ENCODE results near the gene KCNA4.
"Not testable (repeated sequence)": the region's sequence is repeated elsewhere in the genome, so short reads cannot be mapped to it uniquely, and the experiment has no call there.

The KCNA4 gene

GRCh38 chr11:30017445-30017895 lies 640 bp upstream of the KCNA4 start:
- Mint-ChIP-seq H3K36me3 (ENCODE audit: low read depth) (no peaks in the 10 kb centered on the region), H3K27ac (no peak overlapping the region), H3K4me1 (ENCODE audit: low read depth) (no peaks in the 10 kb centered on the region), H3K27me3 (ENCODE audit: low read depth) (peaks cover 33% of the 10 kb centered on the region), H3K9me3 (no peaks in the 10 kb centered on the region), H3K4me3 (no peak overlapping the region)

- no peak overlapping the region for H3K4me3 Mint-ChIP-seq
- no peaks in the 10 kb centered on the region for H3K4me1 Mint-ChIP-seq (ENCODE audit: low read depth)
- no peaks in the 10 kb centered on the region for H3K36me3 Mint-ChIP-seq (ENCODE audit: low read depth)
- H3K9me3 Mint-ChIP-seq: no peaks in the 10 kb centered on the region
- no peak overlapping the region for H3K27ac Mint-ChIP-seq
- peaks cover 30% of the 10 kb centered on the region for H3K27me3 Mint-ChIP-seq (ENCODE audit: low read depth)
Measured at GRCh38 chr11:30015725-30016412, 961 bp downstream of the KCNA4 start.

GRCh38 chr11:30012346-30012745 lies 4.5 kb downstream of the KCNA4 start:
- H3K27ac Mint-ChIP-seq: no peak overlapping the region
- H3K36me3 Mint-ChIP-seq (ENCODE audit: low read depth): no peaks in the 10 kb centered on the region
- H3K4me1 Mint-ChIP-seq (ENCODE audit: low read depth): no peaks in the 10 kb centered on the region
- no peak overlapping the region for H3K4me3 Mint-ChIP-seq
- H3K9me3 Mint-ChIP-seq: no peaks in the 10 kb centered on the region
- H3K27me3 Mint-ChIP-seq (ENCODE audit: low read depth): peaks cover under 1% of the 10 kb centered on the region

GRCh38 chr11:30009060-30009459 lies 7.8 kb downstream of the KCNA4 start:
- H3K36me3 Mint-ChIP-seq (ENCODE audit: low read depth): no peaks in the 10 kb centered on the region
- H3K27ac Mint-ChIP-seq: no peak overlapping the region
- H3K4me1 Mint-ChIP-seq (ENCODE audit: low read depth): no peaks in the 10 kb centered on the region
- H3K27me3 Mint-ChIP-seq (ENCODE audit: low read depth): no peaks in the 10 kb centered on the region
- H3K9me3 Mint-ChIP-seq: no peaks in the 10 kb centered on the region
- H3K4me3 Mint-ChIP-seq: no peak overlapping the region

GRCh38 chr11:30006876-30007275 lies 10.0 kb downstream of the KCNA4 start:
- H3K27ac Mint-ChIP-seq: no peak overlapping the region
- H3K27me3 Mint-ChIP-seq (ENCODE audit: low read depth): no peaks in the 10 kb centered on the region
- H3K4me3 Mint-ChIP-seq: no peak overlapping the region
- H3K36me3 Mint-ChIP-seq (ENCODE audit: low read depth): no peaks in the 10 kb centered on the region
- no peaks in the 10 kb centered on the region for H3K9me3 Mint-ChIP-seq
- H3K4me1 Mint-ChIP-seq (ENCODE audit: low read depth): no peaks in the 10 kb centered on the region

- Mint-ChIP-seq H3K27me3 (ENCODE audit: low read depth) (no peaks in the 10 kb centered on the region), H3K36me3 (ENCODE audit: low read depth) (no peaks in the 10 kb centered on the region), H3K27ac (no peak overlapping the region), H3K4me1 (ENCODE audit: low read depth) (no peaks in the 10 kb centered on the region), H3K4me3 (no peak overlapping the region), H3K9me3 (peaks cover 3% of the 10 kb centered on the region)
Measured at GRCh38 chr11:30002157-30002785, 14.6 kb downstream of the KCNA4 start.

- Mint-ChIP-seq H3K27ac (no peak overlapping the region), H3K36me3 (ENCODE audit: low read depth) (no peaks in the 10 kb centered on the region), H3K4me1 (ENCODE audit: low read depth) (no peaks in the 10 kb centered on the region), H3K9me3 (peaks cover 3% of the 10 kb centered on the region), H3K4me3 (no peak overlapping the region), H3K27me3 (ENCODE audit: low read depth) (no peaks in the 10 kb centered on the region)
Measured at GRCh38 chr11:30000986-30001750, 15.7 kb downstream of the KCNA4 start.

GRCh38 chr11:29996016-29996415 lies 20.8 kb downstream of the KCNA4 start:
- Mint-ChIP-seq H3K27ac (no peak overlapping the region), H3K36me3 (ENCODE audit: low read depth) (no peaks in the 10 kb centered on the region), H3K4me3 (no peak overlapping the region), H3K9me3 (peaks cover 3% of the 10 kb centered on the region), H3K27me3 (ENCODE audit: low read depth) (no peaks in the 10 kb centered on the region), H3K4me1 (ENCODE audit: low read depth) (no peaks in the 10 kb centered on the region)

GRCh38 chr11:29989174-29989970 lies 27.5 kb downstream of the KCNA4 start:
- Mint-ChIP-seq H3K4me3 (no peak overlapping the region), H3K27ac (no peak overlapping the region), H3K9me3 (no peaks in the 10 kb centered on the region), H3K4me1 (ENCODE audit: low read depth) (no peaks in the 10 kb centered on the region), H3K27me3 (ENCODE audit: low read depth) (no peaks in the 10 kb centered on the region), H3K36me3 (ENCODE audit: low read depth) (no peaks in the 10 kb centered on the region)

GRCh38 chr11:29985248-29985647 lies 31.6 kb downstream of the KCNA4 start:
- Mint-ChIP-seq H3K27me3 (ENCODE audit: low read depth) (no peaks in the 10 kb centered on the region), H3K27ac (no peak overlapping the region), H3K36me3 (ENCODE audit: low read depth) (no peaks in the 10 kb centered on the region), H3K4me3 (no peak overlapping the region), H3K4me1 (ENCODE audit: low read depth) (no peaks in the 10 kb centered on the region), H3K9me3 (no peaks in the 10 kb centered on the region)

GRCh38 chr11:29984544-29984943 lies 32.3 kb downstream of the KCNA4 start:
- Mint-ChIP-seq H3K36me3 (ENCODE audit: low read depth) (no peaks in the 10 kb centered on the region), H3K4me1 (ENCODE audit: low read depth) (no peaks in the 10 kb centered on the region), H3K27ac (no peak overlapping the region), H3K4me3 (no peak overlapping the region), H3K27me3 (ENCODE audit: low read depth) (no peaks in the 10 kb centered on the region), H3K9me3 (no peaks in the 10 kb centered on the region)

GRCh38 chr11:29978549-29978948 lies 38.3 kb downstream of the KCNA4 start:
- Mint-ChIP-seq H3K4me1 (ENCODE audit: low read depth) (no peaks in the 10 kb centered on the region), H3K4me3 (no peak overlapping the region), H3K27ac (no peak overlapping the region), H3K36me3 (ENCODE audit: low read depth) (no peaks in the 10 kb centered on the region), H3K27me3 (ENCODE audit: low read depth) (no peaks in the 10 kb centered on the region), H3K9me3 (peaks cover 25% of the 10 kb centered on the region)

- H3K27ac Mint-ChIP-seq; H3K27me3 Mint-ChIP-seq (ENCODE audit: low read depth); H3K4me3 Mint-ChIP-seq; H3K36me3 Mint-ChIP-seq (ENCODE audit: low read depth); H3K4me1 Mint-ChIP-seq (ENCODE audit: low read depth): not testable (repeated sequence)
- peaks cover 25% of the 10 kb centered on the region for H3K9me3 Mint-ChIP-seq
Measured at GRCh38 chr11:29975580-29975979, 41.2 kb downstream of the KCNA4 start.

- Mint-ChIP-seq H3K4me1 (ENCODE audit: low read depth) (no peaks in the 10 kb centered on the region), H3K27ac (no peak overlapping the region), H3K9me3 (no peaks in the 10 kb centered on the region), H3K27me3 (ENCODE audit: low read depth) (no peaks in the 10 kb centered on the region), H3K36me3 (ENCODE audit: low read depth) (no peaks in the 10 kb centered on the region), H3K4me3 (no peak overlapping the region)
Measured at GRCh38 chr11:29963796-29964195, 53.0 kb downstream of the KCNA4 start.

Measured in T-helper 1 cell treated with Interleukin-12 subunit alpha and Interleukin-12 subunit beta and Interleukin-4 antibody, amounts not matched to agents 30 μg/mL and 1 μg/mL, for 36 hours (primary cell).